Heart right ventricle (tissue), 16 donors: ENCODE results near the gene CRADD. TPM values are rescaled to one million over a fixed set of nuclear protein-coding genes. Genes with fewer than 3 reads are reported as not detected.

Source experiments
- ATAC-seq, 8 donors: fragments of 200-7000 bp; cut with Tn5 transposase; one replicate each; pipeline ENCODE4 v1.9.1; 2020; ENCODE audit warnings: mild to moderate bottlenecking in 8 of 8, moderate library complexity in 8 of 8, moderate number of reproducible peaks in 1 of 8
- DNase-seq, 2 donors: peaks; one replicate each; pipeline ENCODE4 v3.0.0-alpha.2; 2020
- H3K27ac ChIP-seq, 10 donors: fragments of 200-600 bp; sonication (generic) in 2 of 10; one replicate each; pipeline versions ENCODE4 v1.5.0 to v1.8.0; 2020 to 2022; ENCODE audit warnings: mild to moderate bottlenecking in 3 of 10
- H3K27me3 ChIP-seq, 7 donors: fragments of 200-600 bp; one replicate each; pipeline ENCODE4 v1.8.0; 2021 to 2022; ENCODE audit warnings: mild to moderate bottlenecking in 2 of 7
- H3K36me3 ChIP-seq, 9 donors: fragments of 200-600 bp; sonication (generic) in 1 of 9; one replicate each; pipeline versions ENCODE4 v1.5.0 to v1.8.0; 2020 to 2022; ENCODE audit warnings: mild to moderate bottlenecking in 2 of 9
- H3K4me1 ChIP-seq, 9 donors: fragments of 200-600 bp; sonication (generic) in 1 of 9; one replicate each; pipeline versions ENCODE4 v1.5.0 to v1.8.0; 2020 to 2022; ENCODE audit warnings: mild to moderate bottlenecking in 4 of 9
- H3K4me3 ChIP-seq, 10 donors: fragments of 200-600 bp; sonication (generic) in 2 of 10; one replicate each; pipeline versions ENCODE4 v1.5.0 to v1.8.0; 2020 to 2022; ENCODE audit warnings: mild to moderate bottlenecking in 7 of 10, moderate library complexity in 2 of 10
- H3K9me3 ChIP-seq, 11 donors: fragments of 200-600 bp in 10 of 11; sonication (generic) in 2 of 11; one replicate each; pipeline versions ENCODE4 v1.5.0 to v1.8.0; 2013 to 2022; ENCODE audit warnings: mild to moderate bottlenecking in 2 of 11, control low read depth in 1 of 11, moderate library complexity in 1 of 11
- WGBS, 2 donors: extraction: QIAGEN DNeasy Blood & Tissue Kit; methylation state at CpG; one replicate each; pipeline ENCODE4 v1.1.7; 2013; ENCODE audit warnings: inconsistent platforms in 1 of 2; 5-methylcytosine and 5-hydroxymethylcytosine counted together
- intact Hi-C, 10 donors: fragments of 100-400 bp; cut with DNase I; formaldehyde crosslinking; loops; one replicate each; pipeline versions ENCODE4 v1.11.1 to v1.14.2; 2022
- polyA plus RNA-seq, 2 donors: library from polyadenylated mRNA; stranded (reverse); fragments of 200-250 nt; gene quantifications; one replicate each; pipeline ENCODE4 v1.2.3, GENCODE V29; 2013
- total RNA-seq, 10 donors: library from RNA; stranded (reverse); fragmentation: NEBNext Ultra II Directional in 3 of 10; extraction: Animal tissue kit (Norgen Biotek cat#: 25700) in 3 of 10; gene quantifications; one replicate each; pipeline versions ENCODE4 v1.2.1 to v1.2.4, GENCODE V29; 2021 to 2023
- TF ChIP-seq, protein P1 (sequence below), 9 donors: fragments of 200-600 bp; sonication (generic) in 2 of 9; IDR thresholded peaks; one replicate each; pipeline versions ENCODE4 v1.5.0 to v1.8.0; 2021 to 2022; ENCODE audit warnings: antibody characterized with exemption in 9 of 9, mild to moderate bottlenecking in 5 of 9, moderate library complexity in 1 of 9
- donor health status: Arrhythmogenic right ventricular cardiomyopathy.
- donor health status: ischemic (EF 13 %, LVEDD 7.1; RV severe dilation, severe dysfunction).
- donor health status: healthy with polysubstance abuse.
- donor health status: DM: no; HTN: yes; CAD: no.
- donor health status: DM: no; HTN: no; CAD: no.
- donor health status: ischemic (EF 25% LVEDD 6.9; RV normal size, moderate dysfunction).
- donor health status: ischemic (EF 25% LVEDD 5.7; RV mildly dilated, moderate dysfunction).
- donor health status: healthy.
- donor health status: DM: yes; HTN: yes; CAD: no.
- donor health status: Ischemic cardiomyopathy.
- donor health status: ischemic (EF 35%, LVEDD 5.7; RV mildly dilated, moderate dysfunction).
- donor health status: nonischemic (EF 11% LVEDD 7.7; RV severe dilation, severe dysfunction).
- donor health status: DM: yes; HTN: yes; CAD: no.
- donor health status: PGD.
- donor health status: ischemic (EF 29% LVEDD 5.4; RV normal size, mild dysfunction).
- donor health status: nonischemic (EF 23%, LVEDD 6.1; RV moderate dilation, normal function).

The CRADD gene
- total and polyA plus RNA-seq, 12 donors = 5.0 to 80.1 (median 51.4) TPM

DNA sequence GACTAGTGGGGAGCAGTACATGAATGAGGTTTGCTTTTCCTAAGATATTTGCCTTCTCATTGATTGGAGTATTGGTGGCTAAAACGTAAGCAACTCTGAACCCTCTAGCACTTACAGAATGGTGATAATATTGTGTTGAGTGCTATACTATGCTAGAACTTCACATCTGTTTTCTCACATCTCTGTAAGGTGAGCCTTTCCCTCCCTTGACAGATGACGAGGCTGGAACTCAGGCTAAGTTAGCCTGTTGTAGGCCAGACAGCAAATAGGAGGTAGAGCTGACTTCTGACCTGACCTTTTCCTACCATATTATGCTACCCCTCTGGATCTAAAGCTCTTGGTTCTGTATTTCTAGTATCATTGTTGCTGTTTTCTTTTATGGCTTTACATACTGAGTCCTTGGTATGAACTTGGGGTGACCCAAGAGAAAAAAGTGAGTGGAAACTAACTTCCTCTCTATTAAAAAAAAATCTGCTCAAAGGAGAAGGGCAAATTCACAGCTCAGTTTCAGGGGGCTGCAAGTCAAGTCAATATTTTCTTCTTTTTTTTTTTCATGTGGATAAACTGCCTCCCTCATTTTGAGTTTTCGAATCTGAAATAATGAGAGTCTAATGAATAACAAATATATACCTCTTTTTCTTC is 85.9 kb downstream of the CRADD start:
- no peaks in the 10 kb centered on the region for H3K27me3 ChIP-seq
- no peaks in the 10 kb centered on the region for H3K36me3 ChIP-seq
- no peak overlapping the region for H3K4me3 ChIP-seq
- TF ChIP-seq, protein P1, sequence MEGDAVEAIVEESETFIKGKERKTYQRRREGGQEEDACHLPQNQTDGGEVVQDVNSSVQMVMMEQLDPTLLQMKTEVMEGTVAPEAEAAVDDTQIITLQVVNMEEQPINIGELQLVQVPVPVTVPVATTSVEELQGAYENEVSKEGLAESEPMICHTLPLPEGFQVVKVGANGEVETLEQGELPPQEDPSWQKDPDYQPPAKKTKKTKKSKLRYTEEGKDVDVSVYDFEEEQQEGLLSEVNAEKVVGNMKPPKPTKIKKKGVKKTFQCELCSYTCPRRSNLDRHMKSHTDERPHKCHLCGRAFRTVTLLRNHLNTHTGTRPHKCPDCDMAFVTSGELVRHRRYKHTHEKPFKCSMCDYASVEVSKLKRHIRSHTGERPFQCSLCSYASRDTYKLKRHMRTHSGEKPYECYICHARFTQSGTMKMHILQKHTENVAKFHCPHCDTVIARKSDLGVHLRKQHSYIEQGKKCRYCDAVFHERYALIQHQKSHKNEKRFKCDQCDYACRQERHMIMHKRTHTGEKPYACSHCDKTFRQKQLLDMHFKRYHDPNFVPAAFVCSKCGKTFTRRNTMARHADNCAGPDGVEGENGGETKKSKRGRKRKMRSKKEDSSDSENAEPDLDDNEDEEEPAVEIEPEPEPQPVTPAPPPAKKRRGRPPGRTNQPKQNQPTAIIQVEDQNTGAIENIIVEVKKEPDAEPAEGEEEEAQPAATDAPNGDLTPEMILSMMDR (IDR thresholded peaks at IDR 0.05) = no peak
- DNase-seq (no peak), ATAC-seq (no peak)
- H3K4me1 ChIP-seq = peaks cover 7 to 98% (median 68%) of the 10 kb centered on the region in 9 donors
- H3K9me3 ChIP-seq = no peaks in the 10 kb centered on the region
- intact Hi-C loops = loop anchor here in 8 of 10 donors (10.0 kb wide), 6 partner anchors 198 to 342 kb away; no protein-coding TSS in a partner anchor
- peak overlapping the region in 2 of 10 donors; percentile 13 to 25 for H3K27ac ChIP-seq
- 75 to 77% methylated on average over 3 of the region's 3 CpGs for WGBS, 2 donors

DNA sequence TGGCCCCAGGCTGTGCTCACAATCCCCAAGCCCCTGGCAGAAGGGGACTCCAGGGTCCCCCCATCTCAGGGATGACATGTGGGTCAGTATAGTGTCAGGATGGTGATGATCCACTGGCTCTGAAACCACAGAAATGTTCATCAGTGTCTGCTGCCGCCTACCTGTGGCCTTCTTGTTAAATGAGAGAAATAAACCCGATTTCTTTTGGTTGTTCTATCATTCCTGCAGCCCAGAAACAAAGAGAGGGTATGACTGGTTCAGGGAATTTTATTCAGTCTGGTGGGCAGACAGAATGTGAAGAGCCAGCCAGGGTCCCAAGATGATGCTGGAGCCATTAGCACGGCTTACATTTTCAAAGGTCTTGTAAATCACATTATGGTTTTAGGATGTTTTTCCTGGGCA is 86.6 kb downstream of the CRADD start:
- TF ChIP-seq, protein P1 (IDR thresholded peaks at IDR 0.05) = no peak
- intact Hi-C loops = loop anchor here in 8 of 10 donors (10.0 kb wide), 6 partner anchors 199 to 341 kb away; no protein-coding TSS in a partner anchor
- Histone ChIP-seq H3K36me3 (no peaks in the 10 kb centered on the region), H3K27ac (no peak overlapping the region), H3K27me3 (no peaks in the 10 kb centered on the region), H3K9me3 (no peaks in the 10 kb centered on the region), H3K4me3 (no peak overlapping the region), H3K4me1 (peaks cover 7 to 98% (median 66%) of the 10 kb centered on the region in 9 donors)
- 85 to 92% methylated on average over 3 of the region's 3 CpGs for WGBS, 2 donors
- no peak for DNase-seq
- ATAC-seq = no peak

DNA sequence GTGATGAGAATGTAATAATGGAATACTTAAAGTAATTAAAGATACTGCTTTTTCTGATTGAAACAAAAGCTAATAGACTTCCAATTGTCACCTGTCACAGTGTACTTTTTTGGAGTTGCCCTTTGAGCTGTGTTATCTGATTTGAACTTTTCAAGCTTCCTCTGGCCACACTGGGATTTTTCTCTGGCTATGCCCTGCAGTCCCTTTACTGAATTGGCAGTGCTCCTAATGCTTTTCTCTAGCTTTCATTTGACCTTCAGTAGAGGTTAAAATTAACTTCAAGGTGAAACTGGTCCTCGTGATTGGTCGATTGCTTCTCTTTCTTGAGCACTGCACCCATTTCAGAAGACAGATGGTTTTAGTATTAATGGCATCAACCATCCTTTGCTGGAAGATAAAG is 89.2 kb downstream of the CRADD start:
- Histone ChIP-seq H3K9me3 (no peaks in the 10 kb centered on the region), H3K36me3 (no peaks in the 10 kb centered on the region), H3K4me3 (no peak overlapping the region), H3K4me1 (peaks cover 7 to 75% (median 47%) of the 10 kb centered on the region in 9 donors), H3K27me3 (no peaks in the 10 kb centered on the region), H3K27ac (peak overlapping the region; percentile 5 to 77 (median 63))
- WGBS, 2 donors = 31 to 40% methylated on average over 2 of the region's 2 CpGs
- intact Hi-C loops = loop anchor here (1.0 to 10.0 kb wide), 17 partner anchors 56 to 338 kb away; partner anchors contain the start of genes CRADD (in 1 of the 10) and SOCS2 (in 1 of the 10)
- DNase-seq = no peak
- ATAC-seq = peak in 5 of 8 donors; percentile 9 to 24 (median 10)
- TF ChIP-seq, protein P1 (IDR thresholded peaks at IDR 0.05) = no peak

DNA sequence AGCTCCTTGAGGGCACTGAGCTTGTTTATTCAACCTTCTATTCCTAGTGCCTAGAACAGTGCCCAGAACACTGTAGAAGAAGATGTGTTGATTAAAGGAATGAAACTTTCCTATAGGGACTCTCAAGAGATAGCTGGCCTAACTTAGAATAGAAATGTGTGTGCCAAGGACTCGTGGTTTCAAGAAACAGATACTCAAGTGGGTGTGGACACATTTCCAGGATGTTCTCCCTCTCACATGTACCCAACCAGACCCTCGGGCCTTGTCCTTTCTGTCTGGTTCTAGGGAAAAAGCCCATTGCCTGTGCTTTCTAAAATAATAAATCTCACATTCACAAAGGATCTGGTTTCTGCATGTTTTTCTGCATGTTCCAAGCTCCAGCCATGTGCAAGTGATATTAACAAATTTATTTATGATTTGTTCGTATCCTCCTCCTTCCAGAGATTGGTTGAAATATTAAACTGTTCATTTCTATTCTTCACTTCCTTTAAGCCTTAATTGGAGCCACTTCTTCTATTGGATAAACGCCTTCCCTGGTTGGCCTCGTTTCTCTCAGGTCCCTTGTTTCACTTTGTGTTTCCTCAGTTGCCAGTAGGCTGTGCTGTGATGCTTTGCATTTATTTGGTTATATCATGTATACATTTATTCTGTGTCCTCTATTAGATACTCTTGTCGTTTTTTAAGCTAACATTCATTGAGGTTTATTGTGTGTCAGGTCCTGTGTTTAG is 89.8 kb downstream of the CRADD start:
- Histone ChIP-seq H3K4me3 (no peak overlapping the region), H3K27me3 (no peaks in the 10 kb centered on the region), H3K4me1 (peaks cover 7 to 69% (median 41%) of the 10 kb centered on the region in 9 donors), H3K36me3 (no peaks in the 10 kb centered on the region), H3K9me3 (no peaks in the 10 kb centered on the region), H3K27ac (peak overlapping the region; percentile 5 to 77 (median 63))
- intact Hi-C loops = loop anchor here (1.0 to 10.0 kb wide), 17 partner anchors 55 to 338 kb away; partner anchors contain the start of genes CRADD (in 1 of the 10) and SOCS2 (in 1 of the 10)
- WGBS, 2 donors = 5 to 6% methylated on average over 6 of the region's 6 CpGs
- TF ChIP-seq, protein P1 (IDR thresholded peaks at IDR 0.05) = peak; percentile 30 to 83 (median 68)
- DNase-seq = peak in 1 of 2 donors; percentile 69
- peak; percentile 71 to 91 (median 87) for ATAC-seq
